Transverse colon (tissue), 3 donors: Measurements from ENCODE around the gene DYNLRB1.

Experiments
- POLR2A ChIP-seq: fragments of 450-650 bp; IDR thresholded peaks from one replicate; pipeline ENCODE4 v1.6.1; 2016; ENCODE audit warnings: antibody characterized with exemption, mild to moderate bottlenecking, moderate library complexity
- POLR2AphosphoS5 ChIP-seq, 3 donors: sonication (generic); formaldehyde crosslinking; IDR thresholded peaks; one replicate each; pipeline ENCODE4 v1.6.1; 2016; ENCODE audit warnings: antibody characterized with exemption in 3 of 3

DNA sequence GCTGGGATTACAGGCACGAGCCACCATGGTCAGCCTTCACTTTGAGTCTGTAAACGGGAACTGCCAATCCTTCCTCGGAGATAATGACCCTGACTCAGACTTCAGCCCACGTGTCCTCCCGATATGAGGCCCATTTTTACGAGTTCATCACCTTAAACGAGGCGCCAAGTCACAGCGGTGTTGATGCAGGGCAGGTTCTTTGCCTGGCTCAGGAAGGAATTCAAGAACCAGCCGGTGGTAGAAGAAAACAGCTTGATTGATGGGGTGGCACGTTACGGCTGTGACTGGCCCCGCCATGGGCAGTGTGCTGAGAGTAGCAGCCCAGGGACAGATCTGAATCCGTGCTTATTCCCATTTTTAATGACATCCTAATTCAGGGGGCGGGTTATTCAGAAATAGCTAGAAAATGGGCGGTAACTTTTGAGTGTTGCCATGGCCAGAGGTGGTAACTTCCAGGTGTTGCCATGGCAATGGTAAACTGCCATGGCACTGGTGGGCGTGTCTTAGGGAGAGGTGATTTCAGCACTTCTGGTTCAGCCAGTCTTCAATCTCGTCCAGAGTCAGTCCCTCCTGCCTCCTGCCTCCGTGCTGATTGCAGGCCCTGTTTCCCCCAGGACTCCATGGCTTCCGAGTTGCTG lies 33.2 kb downstream of the DYNLRB1 start:
- TF ChIP-seq POLR2AphosphoS5 (IDR thresholded peaks at IDR 0.05) (no peak), POLR2A (no peak)
